Measurements from ENCODE around the gene STOML1.

STOML1 gene

GRCh38 chr15:73996267-73996666, 4.2 kb upstream of the STOML1 start:
- peak overlapping the region; percentile 94 for H3K27ac ChIP-seq (ENCODE audit: low read depth, low read length)
- H3K4me3 ChIP-seq (ENCODE audit: low read depth in 1 of 5, low read length in 5 of 5): peak overlapping the region; percentile 92 to 99 (median 96)
- no peaks in the 10 kb centered on the region for H3K27me3 ChIP-seq (ENCODE audit: control insufficient read depth in 5 of 5, insufficient read depth in 4 of 5, low read length in 5 of 5)
- H3K36me3 ChIP-seq (ENCODE audit: control insufficient read depth in 5 of 5, insufficient read depth in 5 of 5, low read length in 5 of 5): peaks cover 10 to 22% (median 16%) of the 10 kb centered on the region in 5 donors
- no peaks in the 10 kb centered on the region for H3K9me3 ChIP-seq (ENCODE audit: control insufficient read depth in 5 of 5, low read length in 5 of 5)
- H3K4me1 ChIP-seq (ENCODE audit: control insufficient read depth in 5 of 5, insufficient read depth in 5 of 5, low read length in 5 of 5): peaks cover 13 to 85% (median 75%) of the 10 kb centered on the region in 5 donors
- peak overlapping the region; percentile 7 to 96 (median 52) for H3K9ac ChIP-seq (ENCODE audit: low read length in 5 of 5)

- Histone ChIP-seq H3K4me1 (ENCODE audit: control insufficient read depth in 5 of 5, insufficient read depth in 5 of 5, low read length in 5 of 5) (peaks cover 20 to 89% (median 79%) of the 10 kb centered on the region in 5 donors), H3K9ac (ENCODE audit: low read length in 5 of 5) (peak overlapping the region; percentile 81 to 96 (median 95)), H3K4me3 (ENCODE audit: low read depth in 1 of 5, low read length in 5 of 5) (peak overlapping the region; percentile 92 to 99 (median 96)), H3K27me3 (ENCODE audit: control insufficient read depth in 5 of 5, insufficient read depth in 4 of 5, low read length in 5 of 5) (no peaks in the 10 kb centered on the region), H3K36me3 (ENCODE audit: control insufficient read depth in 5 of 5, insufficient read depth in 5 of 5, low read length in 5 of 5) (peaks cover 10 to 18% (median 16%) of the 10 kb centered on the region in 5 donors), H3K27ac (ENCODE audit: low read depth, low read length) (peak overlapping the region; percentile 94), H3K9me3 (ENCODE audit: control insufficient read depth in 5 of 5, low read length in 5 of 5) (no peaks in the 10 kb centered on the region)
Observed at GRCh38 chr15:73994912-73995622, 3.0 kb upstream of the STOML1 start.

GRCh38 chr15:73994413-73994883, 2.4 kb upstream of the STOML1 start, which contains the start of gene PML:
Gene PML, plus strand, starts transcription at chr15:73994716. Its CDS starts 97 bp downstream, at chr15:73994813.
- Histone ChIP-seq H3K9me3 (ENCODE audit: control insufficient read depth in 5 of 5, low read length in 5 of 5) (no peaks in the 10 kb centered on the region), H3K9ac (ENCODE audit: low read length in 5 of 5) (peak within 1 kb of the TSS; percentile 81 to 96 (median 95)), H3K4me1 (ENCODE audit: control insufficient read depth in 5 of 5, insufficient read depth in 5 of 5, low read length in 5 of 5) (peaks cover 24 to 95% (median 79%) of the 10 kb centered on the region in 5 donors), H3K4me3 (ENCODE audit: low read depth in 1 of 5, low read length in 5 of 5) (peak within 1 kb of the TSS; percentile 92 to 99 (median 96)), H3K27me3 (ENCODE audit: control insufficient read depth in 5 of 5, insufficient read depth in 4 of 5, low read length in 5 of 5) (no peaks in the 10 kb centered on the region), H3K36me3 (ENCODE audit: control insufficient read depth in 5 of 5, insufficient read depth in 5 of 5, low read length in 5 of 5) (peaks cover 9 to 18% (median 16%) of the 10 kb centered on the region in 5 donors), H3K27ac (ENCODE audit: low read depth, low read length) (peak within 1 kb of the TSS; percentile 94)

GRCh38 chr15:73993211-73993994, 1.3 kb upstream of the STOML1 start:
- Histone ChIP-seq H3K4me1 (ENCODE audit: control insufficient read depth in 5 of 5, insufficient read depth in 5 of 5, low read length in 5 of 5) (peaks cover 24 to 95% (median 79%) of the 10 kb centered on the region in 5 donors), H3K9ac (ENCODE audit: low read length in 5 of 5) (peak overlapping the region in 4 of 5 donors; percentile 35 to 94 (median 76))

GRCh38 chr15:73992594-73992898, 451 bp upstream of the STOML1 start:
- Histone ChIP-seq H3K4me3 (ENCODE audit: low read depth in 1 of 5, low read length in 5 of 5) (peak overlapping the region; percentile 23 to 75 (median 41)), H3K9ac (ENCODE audit: low read length in 5 of 5) (peak overlapping the region in 1 of 5 donors; percentile 50), H3K27ac (ENCODE audit: low read depth, low read length) (peak overlapping the region; percentile 97), H3K36me3 (ENCODE audit: control insufficient read depth in 5 of 5, insufficient read depth in 5 of 5, low read length in 5 of 5) (peaks cover 0 to 5% (median 3%) of the 10 kb centered on the region in 5 donors), H3K4me1 (ENCODE audit: control insufficient read depth in 5 of 5, insufficient read depth in 5 of 5, low read length in 5 of 5) (peaks cover 22 to 95% (median 79%) of the 10 kb centered on the region in 5 donors), H3K9me3 (ENCODE audit: control insufficient read depth in 5 of 5, low read length in 5 of 5) (no peaks in the 10 kb centered on the region), H3K27me3 (ENCODE audit: control insufficient read depth in 5 of 5, insufficient read depth in 4 of 5, low read length in 5 of 5) (no peaks in the 10 kb centered on the region)

More at GRCh38 chr15:73993211-73993994, 1.3 kb upstream of the STOML1 start:
- H3K4me3 ChIP-seq (ENCODE audit: low read depth in 1 of 5, low read length in 5 of 5): peak overlapping the region; percentile 75 to 99 (median 96)
- H3K9me3 ChIP-seq (ENCODE audit: control insufficient read depth in 5 of 5, low read length in 5 of 5): no peaks in the 10 kb centered on the region
- peaks cover 0 to 10% (median 9%) of the 10 kb centered on the region in 5 donors for H3K36me3 ChIP-seq (ENCODE audit: control insufficient read depth in 5 of 5, insufficient read depth in 5 of 5, low read length in 5 of 5)
- no peaks in the 10 kb centered on the region for H3K27me3 ChIP-seq (ENCODE audit: control insufficient read depth in 5 of 5, insufficient read depth in 4 of 5, low read length in 5 of 5)
- H3K27ac ChIP-seq (ENCODE audit: low read depth, low read length): no peak overlapping the region

GRCh38 chr15:73991260-73991659, 835 bp downstream of the STOML1 start:
- Histone ChIP-seq H3K27ac (ENCODE audit: low read depth, low read length) (peak overlapping the region; percentile 97), H3K27me3 (ENCODE audit: control insufficient read depth in 5 of 5, insufficient read depth in 4 of 5, low read length in 5 of 5) (no peaks in the 10 kb centered on the region), H3K4me1 (ENCODE audit: control insufficient read depth in 5 of 5, insufficient read depth in 5 of 5, low read length in 5 of 5) (peaks cover 27 to 95% (median 81%) of the 10 kb centered on the region in 5 donors), H3K4me3 (ENCODE audit: low read depth in 1 of 5, low read length in 5 of 5) (peak overlapping the region; percentile 63 to 75 (median 70)), H3K9ac (ENCODE audit: low read length in 5 of 5) (peak overlapping the region; percentile 86 to 94 (median 91)), H3K36me3 (ENCODE audit: control insufficient read depth in 5 of 5, insufficient read depth in 5 of 5, low read length in 5 of 5) (peaks cover 0 to 9% (median 6%) of the 10 kb centered on the region in 5 donors), H3K9me3 (ENCODE audit: control insufficient read depth in 5 of 5, low read length in 5 of 5) (no peaks in the 10 kb centered on the region)

GRCh38 chr15:73990250-73991005, 1.7 kb downstream of the STOML1 start:
- H3K4me1 ChIP-seq (ENCODE audit: control insufficient read depth in 5 of 5, insufficient read depth in 5 of 5, low read length in 5 of 5): peaks cover 29 to 95% (median 85%) of the 10 kb centered on the region in 5 donors
- peaks cover 0 to 9% (median 8%) of the 10 kb centered on the region in 5 donors for H3K36me3 ChIP-seq (ENCODE audit: control insufficient read depth in 5 of 5, insufficient read depth in 5 of 5, low read length in 5 of 5)
- no peaks in the 10 kb centered on the region for H3K9me3 ChIP-seq (ENCODE audit: control insufficient read depth in 5 of 5, low read length in 5 of 5)
- H3K4me3 ChIP-seq (ENCODE audit: low read depth in 1 of 5, low read length in 5 of 5): peak overlapping the region in 3 of 5 donors; percentile 37 to 75 (median 75)
- peak overlapping the region; percentile 97 for H3K27ac ChIP-seq (ENCODE audit: low read depth, low read length)
- peak overlapping the region; percentile 86 to 94 (median 91) for H3K9ac ChIP-seq (ENCODE audit: low read length in 5 of 5)
- no peaks in the 10 kb centered on the region for H3K27me3 ChIP-seq (ENCODE audit: control insufficient read depth in 5 of 5, insufficient read depth in 4 of 5, low read length in 5 of 5)

- Histone ChIP-seq H3K4me1 (ENCODE audit: control insufficient read depth in 5 of 5, insufficient read depth in 5 of 5, low read length in 5 of 5) (peaks cover 33 to 98% (median 89%) of the 10 kb centered on the region in 5 donors), H3K9ac (ENCODE audit: low read length in 5 of 5) (peak overlapping the region in 1 of 5 donors; percentile 51), H3K27me3 (ENCODE audit: control insufficient read depth in 5 of 5, insufficient read depth in 4 of 5, low read length in 5 of 5) (no peaks in the 10 kb centered on the region), H3K27ac (ENCODE audit: low read depth, low read length) (peak overlapping the region; percentile 97), H3K9me3 (ENCODE audit: control insufficient read depth in 5 of 5, low read length in 5 of 5) (no peaks in the 10 kb centered on the region), H3K36me3 (ENCODE audit: control insufficient read depth in 5 of 5, insufficient read depth in 5 of 5, low read length in 5 of 5) (peaks cover 0 to 16% (median 9%) of the 10 kb centered on the region in 5 donors), H3K4me3 (ENCODE audit: low read depth in 1 of 5, low read length in 5 of 5) (no peak overlapping the region)
Observed at GRCh38 chr15:73989001-73989798, 2.9 kb downstream of the STOML1 start.

Data from subcutaneous abdominal adipose tissue (tissue), 5 donors.